MCF 10A (cell line): ENCODE results near the gene HIVEP2. TPM values are rescaled to one million over a fixed set of nuclear protein-coding genes. Genes with fewer than 3 reads are reported as not detected.

Experiments
- BruUV-seq: library from RNA; stranded (reverse); fragments of 400-500 nt; replicated peaks from 2 replicates; lab custom pipeline; 2021; lab: Mats Ljungman, UMichigan
- CTCF ChIA-PET: fragments of 300-600 bp; sonication (Branson Sonifier 250); formaldehyde crosslinking; extraction: SDS; loops from one replicate; lab custom pipeline; 2021; ENCODE audit warnings: antibody characterized with exemption, inconsistent platforms; lab: Yijun Ruan, JAX
- POLR2A ChIA-PET: fragments of 300-600, 350-650 bp; sonication (Branson Sonifier 250); formaldehyde crosslinking; extraction: SDS; loops from one replicate; lab custom pipeline; 2020; ENCODE audit warnings: antibody characterized with exemption, inconsistent platforms; lab: Yijun Ruan, JAX
- DNase-seq: peaks from one replicate; pipeline ENCODE4 v3.0.0-alpha.2; 2018; ENCODE audit not compliant: unreplicated experiment
- H3K27ac Mint-ChIP-seq: one replicate; pipeline ENCODE4 v1.8.0; 2022; ENCODE audit warnings: mild to moderate bottlenecking, low read depth, mixed read lengths; ENCODE audit not compliant: unreplicated experiment
- H3K27me3 Mint-ChIP-seq: one replicate; pipeline ENCODE4 v1.8.0; 2022; ENCODE audit warnings: mixed read lengths; ENCODE audit not compliant: insufficient read depth, unreplicated experiment
- H3K36me3 Mint-ChIP-seq: one replicate; pipeline ENCODE4 v1.8.0; 2022; ENCODE audit warnings: mild to moderate bottlenecking, moderate library complexity, mixed read lengths; ENCODE audit not compliant: insufficient read depth, unreplicated experiment
- H3K4me1 Mint-ChIP-seq: one replicate; pipeline ENCODE4 v1.8.0; 2022; ENCODE audit warnings: mixed read lengths; ENCODE audit not compliant: insufficient read depth, unreplicated experiment
- H3K4me3 Mint-ChIP-seq: one replicate; pipeline ENCODE4 v1.8.0; 2022; ENCODE audit warnings: mild to moderate bottlenecking, moderate library complexity, mixed read lengths; ENCODE audit not compliant: unreplicated experiment
- H3K9me3 Mint-ChIP-seq: one replicate; pipeline ENCODE4 v1.8.0; 2022; ENCODE audit warnings: mixed read lengths; ENCODE audit not compliant: unreplicated experiment
- intact Hi-C: fragments of 100-400 bp; cut with micrococcal nuclease; formaldehyde crosslinking; loops from 2 replicates; pipeline ENCODE4 v1.14.1; 2022
- total RNA-seq: library from RNA; stranded (reverse); gene quantifications from 2 replicates; pipeline ENCODE4 v1.2.3, GENCODE V29; 2022
- TF ChIP-seq, protein P1 (sequence below): fragments of 200-600 bp; IDR thresholded peaks from one replicate; pipeline ENCODE4 v1.8.0; 2022; ENCODE audit warnings: antibody characterized with exemption, mild to moderate bottlenecking; ENCODE audit not compliant: unreplicated experiment

The HIVEP2 gene
- total RNA-seq, 1 experiment from 2014 or later: 23.6 TPM

DNA sequence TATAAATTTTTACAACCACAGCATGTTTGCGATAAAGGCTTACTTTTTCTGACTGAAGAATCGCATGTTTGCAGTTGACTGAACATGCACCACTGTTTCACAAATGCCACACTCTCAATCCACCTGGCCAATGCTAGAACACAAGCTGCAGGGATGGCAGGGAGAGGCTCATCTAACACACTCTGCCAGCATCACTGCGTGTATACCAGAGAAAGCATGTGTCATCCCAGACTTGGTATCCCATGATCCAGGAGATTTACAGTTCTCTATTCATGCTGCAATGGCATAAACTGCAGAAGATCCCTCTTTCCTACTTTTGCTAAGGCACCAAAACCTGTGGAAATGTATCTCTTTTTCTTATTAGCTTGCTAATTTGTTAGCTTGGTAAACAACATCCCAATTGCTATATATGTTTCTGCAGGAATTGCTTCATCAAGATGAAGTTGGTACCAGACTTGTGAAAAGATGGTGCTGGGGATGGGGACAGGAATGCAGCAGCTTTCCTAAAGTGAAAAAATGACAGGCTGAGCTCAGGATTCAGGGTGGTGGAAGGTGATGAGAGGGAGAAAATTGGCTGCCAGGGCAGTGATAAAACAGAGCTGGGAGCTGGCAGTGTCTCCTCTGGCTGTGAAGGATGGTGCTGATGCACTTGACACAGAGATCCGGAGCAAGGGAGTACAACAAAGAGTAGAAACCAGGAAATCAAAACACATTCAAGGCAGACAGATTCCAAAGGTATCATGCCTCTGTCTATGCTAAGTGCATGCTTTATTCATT is 186.9 kb downstream of the HIVEP2 start:
- TF ChIP-seq, protein P1, sequence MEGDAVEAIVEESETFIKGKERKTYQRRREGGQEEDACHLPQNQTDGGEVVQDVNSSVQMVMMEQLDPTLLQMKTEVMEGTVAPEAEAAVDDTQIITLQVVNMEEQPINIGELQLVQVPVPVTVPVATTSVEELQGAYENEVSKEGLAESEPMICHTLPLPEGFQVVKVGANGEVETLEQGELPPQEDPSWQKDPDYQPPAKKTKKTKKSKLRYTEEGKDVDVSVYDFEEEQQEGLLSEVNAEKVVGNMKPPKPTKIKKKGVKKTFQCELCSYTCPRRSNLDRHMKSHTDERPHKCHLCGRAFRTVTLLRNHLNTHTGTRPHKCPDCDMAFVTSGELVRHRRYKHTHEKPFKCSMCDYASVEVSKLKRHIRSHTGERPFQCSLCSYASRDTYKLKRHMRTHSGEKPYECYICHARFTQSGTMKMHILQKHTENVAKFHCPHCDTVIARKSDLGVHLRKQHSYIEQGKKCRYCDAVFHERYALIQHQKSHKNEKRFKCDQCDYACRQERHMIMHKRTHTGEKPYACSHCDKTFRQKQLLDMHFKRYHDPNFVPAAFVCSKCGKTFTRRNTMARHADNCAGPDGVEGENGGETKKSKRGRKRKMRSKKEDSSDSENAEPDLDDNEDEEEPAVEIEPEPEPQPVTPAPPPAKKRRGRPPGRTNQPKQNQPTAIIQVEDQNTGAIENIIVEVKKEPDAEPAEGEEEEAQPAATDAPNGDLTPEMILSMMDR: no peak
- ChIA-PET POLR2A (interaction anchor here (0.6 kb wide), 2 partner anchors 283 to 306 kb away, joined by 3 read pairs; no protein-coding TSS in a partner anchor), CTCF (interaction anchor here (0.5 to 0.9 kb wide), 2 partner anchors 9 to 370 kb away, joined by 3 read pairs; no protein-coding TSS in a partner anchor)
- DNase-seq: no peak
- peaks cover 24% of the 10 kb centered on the region for H3K4me1 Mint-ChIP-seq
- H3K27ac Mint-ChIP-seq: no peak overlapping the region
- H3K36me3 Mint-ChIP-seq: peaks cover 60% of the 10 kb centered on the region
- no peaks in the 10 kb centered on the region for H3K9me3 Mint-ChIP-seq
- no peaks in the 10 kb centered on the region for H3K27me3 Mint-ChIP-seq
- BruUV-seq: no TSS peak
- intact Hi-C loops: loop anchor here (2.0 kb wide), 1 partner anchor 127 kb away; no protein-coding TSS in a partner anchor
- H3K4me3 Mint-ChIP-seq: no peak overlapping the region

DNA sequence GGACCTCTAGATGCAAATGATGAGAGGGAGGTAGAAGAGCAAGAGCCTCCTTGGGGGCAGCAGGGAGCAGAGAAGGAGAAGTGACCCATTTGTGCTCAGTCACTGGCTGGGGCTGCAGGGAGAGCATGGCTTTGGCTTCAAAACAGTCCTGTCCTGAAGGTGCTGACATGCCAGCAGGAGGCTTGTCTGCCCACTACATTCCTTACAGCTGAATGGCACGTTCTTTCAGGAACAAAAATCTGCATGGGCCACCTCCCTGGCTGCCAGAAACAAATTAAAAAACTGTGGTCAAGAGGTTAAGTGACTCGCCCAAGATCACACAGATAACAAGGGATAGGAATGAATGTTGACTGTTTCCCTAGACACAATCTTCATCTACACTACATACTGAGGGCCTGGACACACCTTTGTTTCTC is 188.8 kb downstream of the HIVEP2 start:
- BruUV-seq: no TSS peak
- peaks cover 60% of the 10 kb centered on the region for H3K36me3 Mint-ChIP-seq

DNA sequence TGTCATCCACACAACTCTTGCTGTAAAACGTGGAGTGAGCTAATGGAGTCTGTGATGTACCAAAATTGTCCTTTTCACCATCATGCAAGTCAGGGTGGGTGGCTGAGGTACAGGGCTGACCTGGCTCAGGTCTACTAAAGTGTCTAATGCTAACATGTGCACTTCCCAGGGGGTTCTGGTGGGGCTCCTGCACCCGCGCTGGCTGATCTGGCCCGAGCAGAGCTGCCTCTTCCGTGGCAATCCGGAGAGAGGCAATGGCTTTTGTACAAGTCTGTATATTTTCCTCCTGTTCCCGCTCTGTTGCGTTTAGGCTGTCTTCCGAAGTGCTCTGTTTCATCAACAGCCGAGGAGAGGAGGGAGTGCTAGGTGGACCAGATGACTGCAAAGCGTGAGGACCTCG is 191.8 kb downstream of the HIVEP2 start:
- no peak overlapping the region for H3K4me3 Mint-ChIP-seq
- POLR2A ChIA-PET: no interaction called here
- peaks cover 32% of the 10 kb centered on the region for H3K36me3 Mint-ChIP-seq
- intact Hi-C loops: no loop called here
- H3K27me3 Mint-ChIP-seq: no peaks in the 10 kb centered on the region
- H3K27ac Mint-ChIP-seq: no peak overlapping the region
- CTCF ChIA-PET: no interaction called here
- H3K9me3 Mint-ChIP-seq: no peaks in the 10 kb centered on the region
- no peak for DNase-seq
- peaks cover 15% of the 10 kb centered on the region for H3K4me1 Mint-ChIP-seq
- TF ChIP-seq, protein P1: no peak
- no TSS peak for BruUV-seq

More for the DNA sequence above, 188.8 kb downstream of the HIVEP2 start:
- Mint-ChIP-seq H3K9me3 (no peaks in the 10 kb centered on the region), H3K4me3 (no peak overlapping the region), H3K4me1 (peaks cover 24% of the 10 kb centered on the region), H3K27me3 (no peaks in the 10 kb centered on the region), H3K27ac (peak overlapping the region; percentile 51)
- DNase-seq: peak; percentile 23
- ChIA-PET CTCF (interaction anchor here (0.6 kb wide), 1 partner anchor 416 kb away, joined by 3 read pairs; no protein-coding TSS in a partner anchor), POLR2A (no interaction called here)
- TF ChIP-seq, protein P1: no peak
- intact Hi-C loops: loop anchor here (2.0 kb wide), 1 partner anchor 129 kb away; no protein-coding TSS in a partner anchor

DNA sequence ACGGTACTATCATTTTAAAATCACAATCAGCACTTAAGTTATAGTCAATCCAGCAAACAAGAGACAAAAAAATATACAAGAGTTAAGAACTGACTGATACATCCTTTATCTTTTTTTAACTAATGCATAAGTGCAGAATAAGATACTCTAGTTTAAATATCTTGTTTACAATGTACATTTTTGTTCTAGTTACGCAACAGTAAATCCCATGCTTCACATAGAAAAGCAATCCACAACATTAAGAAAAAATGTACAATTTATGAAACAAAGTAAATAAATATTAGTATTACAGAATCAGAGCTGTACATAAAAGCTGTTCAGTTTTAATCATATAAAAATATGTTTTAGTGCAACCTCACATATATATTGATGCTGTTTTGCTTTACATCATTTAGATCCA is 192.6 kb downstream of the HIVEP2 start:
- no peaks in the 10 kb centered on the region for H3K9me3 Mint-ChIP-seq
- no peak overlapping the region for H3K27ac Mint-ChIP-seq
- DNase-seq: no peak
- intact Hi-C loops: no loop called here
- no TSS peak for BruUV-seq
- ChIA-PET CTCF (interaction anchor here (0.6 kb wide), 1 partner anchor 875 kb away, joined by 4 read pairs; no protein-coding TSS in a partner anchor), POLR2A (no interaction called here)
- no peak overlapping the region for H3K4me3 Mint-ChIP-seq
- TF ChIP-seq, protein P1: no peak
- H3K36me3 Mint-ChIP-seq: peaks cover 24% of the 10 kb centered on the region
- no peaks in the 10 kb centered on the region for H3K27me3 Mint-ChIP-seq
- H3K4me1 Mint-ChIP-seq: peaks cover 15% of the 10 kb centered on the region
